ENCODE data around the gene CIROP.

The CIROP gene

DNA sequence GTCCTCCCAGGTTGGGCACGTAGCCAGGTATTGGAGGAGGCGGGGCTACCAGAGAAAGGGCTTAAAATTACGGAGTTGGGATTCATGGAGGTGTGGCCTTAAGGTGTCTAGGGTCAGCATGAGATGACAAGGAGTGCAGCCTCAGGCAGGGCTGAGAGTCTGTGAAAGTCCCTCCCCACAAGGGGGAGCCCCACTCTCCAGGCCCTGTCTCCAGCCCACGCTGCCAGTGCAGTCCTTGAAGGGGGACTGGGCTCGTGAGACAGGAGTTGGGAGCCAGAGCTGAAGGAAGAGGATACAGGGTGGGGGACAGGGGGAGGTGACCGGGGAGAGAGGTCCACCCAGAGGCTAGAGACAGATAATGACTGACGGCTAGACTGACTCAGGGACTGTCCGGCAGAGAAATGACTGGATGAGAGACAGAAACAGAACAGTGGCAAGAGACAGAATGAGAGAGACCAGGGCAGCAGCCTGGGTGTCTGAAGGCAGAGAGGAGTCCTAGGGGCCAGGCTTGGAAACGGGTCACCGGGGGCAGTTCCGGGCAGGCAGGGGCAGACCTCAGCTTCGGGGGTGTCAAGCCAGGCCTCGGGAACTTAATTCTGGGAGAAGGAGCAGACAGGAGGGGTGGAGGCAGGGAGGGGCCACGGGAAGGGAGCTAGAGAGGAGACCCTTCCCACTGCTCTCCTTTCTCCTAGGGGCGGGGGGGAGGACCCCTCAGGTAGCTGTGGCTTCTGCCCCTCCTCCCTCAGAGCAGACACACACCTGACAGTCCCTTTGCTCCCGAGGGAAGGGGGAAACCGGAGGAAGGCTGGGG, 48.4 kb downstream of the CIROP start:
- Histone ChIP-seq H4K91ac (ENCODE audit: low read length) (no peak overlapping the region), H2AK5ac (ENCODE audit: low read length, severe bottlenecking) (no peak overlapping the region), H3K9ac (ENCODE audit: low read length) (peak overlapping the region; percentile 68), H2BK12ac (ENCODE audit: low read length in 2 of 2) (no peak overlapping the region), H3K27me3 (ENCODE audit: control insufficient read depth in 1 of 2, insufficient read depth in 1 of 2, low read length in 2 of 2) (no peaks in the 10 kb centered on the region), H2BK120ac (ENCODE audit: low read depth, low read length) (no peak overlapping the region), H3K14ac (ENCODE audit: low read length in 2 of 2) (no peak overlapping the region), H3K4ac (ENCODE audit: low read depth in 1 of 2, low read length in 2 of 2) (no peak overlapping the region), H4K8ac (ENCODE audit: low read length) (no peak overlapping the region), H2BK5ac (ENCODE audit: low read depth, low read length, poor library complexity, severe bottlenecking) (no peak overlapping the region), H3K79me1 (replicated peaks; ENCODE audit: low read length, poor library complexity, severe bottlenecking) (peaks cover 6% of the 10 kb centered on the region), H3K36me3 (ENCODE audit: control insufficient read depth in 1 of 2, insufficient read depth in 2 of 2, low read depth in 1 of 2, low read length in 2 of 2) (peaks cover 29 to 52% of the 10 kb centered on the region in 2 experiments), H3K27ac (ENCODE audit: low read length, poor library complexity, severe bottlenecking) (no peak overlapping the region), H3K4me2 (ENCODE audit: low read length, poor library complexity, severe bottlenecking) (peak overlapping the region; percentile 91), H2AFZ (ENCODE audit: low read depth, low read length) (no peak overlapping the region), H3K18ac (ENCODE audit: low read depth in 1 of 2, low read length in 2 of 2) (no peak overlapping the region), H3K4me1 (ENCODE audit: control insufficient read depth, insufficient read depth, low read depth, low read length) (peaks cover 36% of the 10 kb centered on the region), H3K4me3 (ENCODE audit: insufficient read depth in 1 of 2, low read depth in 1 of 2, low read length in 2 of 2) (peak overlapping the region; percentile 4 to 76), H3K23ac (ENCODE audit: low read length in 2 of 2) (no peak overlapping the region), H2BK15ac (ENCODE audit: low read depth, poor library complexity, severe bottlenecking) (no peak overlapping the region), H3K9me3 (ENCODE audit: control insufficient read depth, low read length) (no peaks in the 10 kb centered on the region)
- WGBS: 3% methylated on average over 14 of the region's 17 CpGs
- DNase-seq: peak; percentile 84

DNA sequence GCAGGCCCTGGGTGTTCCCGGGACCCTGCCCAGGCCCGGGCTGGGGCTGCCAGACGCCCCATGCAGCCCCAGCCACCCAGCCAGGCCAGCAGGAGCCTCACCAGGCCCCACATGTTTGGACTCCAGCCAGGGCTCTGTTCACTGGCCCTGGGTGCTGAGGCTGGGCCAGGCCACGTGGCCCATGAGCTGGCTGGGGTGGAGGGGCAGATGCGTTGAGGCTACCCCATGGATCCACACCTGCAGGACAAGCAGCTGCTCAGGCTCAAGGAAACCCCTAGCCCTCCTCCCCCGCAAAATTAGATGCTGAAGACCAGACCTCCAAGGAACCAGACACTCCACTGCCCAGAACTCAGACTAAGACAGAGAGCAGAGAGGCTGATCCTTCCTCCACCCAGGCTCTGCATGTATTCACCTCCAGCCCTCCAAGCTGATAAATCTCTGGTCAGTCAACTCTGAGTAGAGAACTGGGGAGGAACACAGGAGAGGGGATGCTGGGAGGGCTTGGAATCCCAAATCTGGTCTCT, 49.1 kb downstream of the CIROP start:
- H2AFZ ChIP-seq (ENCODE audit: low read depth, low read length): no peak overlapping the region
- no peak overlapping the region for H3K27ac ChIP-seq (ENCODE audit: low read length, poor library complexity, severe bottlenecking)
- no peak overlapping the region for H3K18ac ChIP-seq (ENCODE audit: low read depth in 1 of 2, low read length in 2 of 2)
- H2BK15ac ChIP-seq (ENCODE audit: low read depth, poor library complexity, severe bottlenecking): peak overlapping the region; percentile 78
- H3K4me1 ChIP-seq (ENCODE audit: control insufficient read depth, insufficient read depth, low read depth, low read length): peaks cover 31% of the 10 kb centered on the region
- no peak overlapping the region for H3K23ac ChIP-seq (ENCODE audit: low read length in 2 of 2)
- no peaks in the 10 kb centered on the region for H3K27me3 ChIP-seq (ENCODE audit: control insufficient read depth in 1 of 2, insufficient read depth in 1 of 2, low read length in 2 of 2)
- H3K14ac ChIP-seq (ENCODE audit: low read length in 2 of 2): no peak overlapping the region
- no peak overlapping the region for H3K4me3 ChIP-seq (ENCODE audit: insufficient read depth in 1 of 2, low read depth in 1 of 2, low read length in 2 of 2)
- no peak overlapping the region for H3K9ac ChIP-seq (ENCODE audit: low read length)
- peaks cover 6% of the 10 kb centered on the region for H3K79me1 ChIP-seq (replicated peaks; ENCODE audit: low read length, poor library complexity, severe bottlenecking)
- H4K8ac ChIP-seq (ENCODE audit: low read length): no peak overlapping the region
- H3K9me3 ChIP-seq (ENCODE audit: control insufficient read depth, low read length): no peaks in the 10 kb centered on the region
- no peak overlapping the region for H2BK12ac ChIP-seq (ENCODE audit: low read length in 2 of 2)
- H2BK5ac ChIP-seq (ENCODE audit: low read depth, low read length, poor library complexity, severe bottlenecking): no peak overlapping the region
- DNase-seq: peak; percentile 22
- no peak overlapping the region for H3K4me2 ChIP-seq (ENCODE audit: low read length, poor library complexity, severe bottlenecking)
- H2BK120ac ChIP-seq (ENCODE audit: low read depth, low read length): no peak overlapping the region
- peaks cover 23 to 45% of the 10 kb centered on the region in 2 experiments for H3K36me3 ChIP-seq (ENCODE audit: control insufficient read depth in 1 of 2, insufficient read depth in 2 of 2, low read depth in 1 of 2, low read length in 2 of 2)
- H4K91ac ChIP-seq (ENCODE audit: low read length): no peak overlapping the region
- no peak overlapping the region for H3K4ac ChIP-seq (ENCODE audit: low read depth in 1 of 2, low read length in 2 of 2)
- H2AK5ac ChIP-seq (ENCODE audit: low read length, severe bottlenecking): no peak overlapping the region
- WGBS: 79% methylated on average over 6 of the region's 6 CpGs

GRCh38 chr14:23055147-23055550, 49.6 kb downstream of the CIROP start:
- DNase-seq: no peak
- Histone ChIP-seq H3K4me3 (ENCODE audit: insufficient read depth in 1 of 2, low read depth in 1 of 2, low read length in 2 of 2) (no peak overlapping the region), H3K4ac (ENCODE audit: low read depth in 1 of 2, low read length in 2 of 2) (no peak overlapping the region), H3K9ac (ENCODE audit: low read length) (no peak overlapping the region), H3K79me1 (replicated peaks; ENCODE audit: low read length, poor library complexity, severe bottlenecking) (peaks cover 6% of the 10 kb centered on the region), H3K23ac (ENCODE audit: low read length in 2 of 2) (no peak overlapping the region), H2BK120ac (ENCODE audit: low read depth, low read length) (no peak overlapping the region), H2BK12ac (ENCODE audit: low read length in 2 of 2) (no peak overlapping the region), H3K4me2 (ENCODE audit: low read length, poor library complexity, severe bottlenecking) (no peak overlapping the region), H3K14ac (ENCODE audit: low read length in 2 of 2) (no peak overlapping the region), H3K9me3 (ENCODE audit: control insufficient read depth, low read length) (no peaks in the 10 kb centered on the region), H3K36me3 (ENCODE audit: control insufficient read depth in 1 of 2, insufficient read depth in 2 of 2, low read depth in 1 of 2, low read length in 2 of 2) (peaks cover 17 to 45% of the 10 kb centered on the region in 2 experiments), H4K8ac (ENCODE audit: low read length) (no peak overlapping the region), H3K27ac (ENCODE audit: low read length, poor library complexity, severe bottlenecking) (no peak overlapping the region), H3K18ac (ENCODE audit: low read depth in 1 of 2, low read length in 2 of 2) (no peak overlapping the region), H4K91ac (ENCODE audit: low read length) (no peak overlapping the region), H2AFZ (ENCODE audit: low read depth, low read length) (no peak overlapping the region), H2BK15ac (ENCODE audit: low read depth, poor library complexity, severe bottlenecking) (no peak overlapping the region), H2BK5ac (ENCODE audit: low read depth, low read length, poor library complexity, severe bottlenecking) (no peak overlapping the region), H3K27me3 (ENCODE audit: control insufficient read depth in 1 of 2, insufficient read depth in 1 of 2, low read length in 2 of 2) (no peaks in the 10 kb centered on the region), H2AK5ac (ENCODE audit: low read length, severe bottlenecking) (no peak overlapping the region), H3K4me1 (ENCODE audit: control insufficient read depth, insufficient read depth, low read depth, low read length) (peaks cover 28% of the 10 kb centered on the region)
- WGBS: 99% methylated on average over 12 of the region's 12 CpGs

GRCh38 chr14:23054000-23054811, 50.6 kb downstream of the CIROP start:
- Histone ChIP-seq H3K9ac (ENCODE audit: low read length) (no peak overlapping the region), H2BK12ac (ENCODE audit: low read length in 2 of 2) (no peak overlapping the region), H2BK15ac (ENCODE audit: low read depth, poor library complexity, severe bottlenecking) (no peak overlapping the region), H3K27ac (ENCODE audit: low read length, poor library complexity, severe bottlenecking) (no peak overlapping the region), H4K91ac (ENCODE audit: low read length) (no peak overlapping the region), H3K79me1 (replicated peaks; ENCODE audit: low read length, poor library complexity, severe bottlenecking) (peaks cover 6% of the 10 kb centered on the region), H2BK5ac (ENCODE audit: low read depth, low read length, poor library complexity, severe bottlenecking) (no peak overlapping the region), H3K27me3 (ENCODE audit: control insufficient read depth in 1 of 2, insufficient read depth in 1 of 2, low read length in 2 of 2) (no peaks in the 10 kb centered on the region), H3K36me3 (ENCODE audit: control insufficient read depth in 1 of 2, insufficient read depth in 2 of 2, low read depth in 1 of 2, low read length in 2 of 2) (peaks cover 12 to 44% of the 10 kb centered on the region in 2 experiments), H3K14ac (ENCODE audit: low read length in 2 of 2) (no peak overlapping the region), H2AFZ (ENCODE audit: low read depth, low read length) (no peak overlapping the region), H3K18ac (ENCODE audit: low read depth in 1 of 2, low read length in 2 of 2) (no peak overlapping the region), H2AK5ac (ENCODE audit: low read length, severe bottlenecking) (no peak overlapping the region), H2BK120ac (ENCODE audit: low read depth, low read length) (no peak overlapping the region), H3K23ac (ENCODE audit: low read length in 2 of 2) (no peak overlapping the region), H3K9me3 (ENCODE audit: control insufficient read depth, low read length) (no peaks in the 10 kb centered on the region), H4K8ac (ENCODE audit: low read length) (no peak overlapping the region), H3K4me2 (ENCODE audit: low read length, poor library complexity, severe bottlenecking) (no peak overlapping the region), H3K4me1 (ENCODE audit: control insufficient read depth, insufficient read depth, low read depth, low read length) (peaks cover 26% of the 10 kb centered on the region), H3K4ac (ENCODE audit: low read depth in 1 of 2, low read length in 2 of 2) (no peak overlapping the region), H3K4me3 (ENCODE audit: insufficient read depth in 1 of 2, low read depth in 1 of 2, low read length in 2 of 2) (no peak overlapping the region)
- no peak for DNase-seq
- WGBS: 83% methylated on average over 14 of the region's 17 CpGs
